ENCODE data around the gene DVL1. TPM values are rescaled to one million over a fixed set of nuclear protein-coding genes. Genes with fewer than 3 reads are reported as not detected.
A peak's percentile ranks its signal among the peaks of the same experiment; 100 is the strongest.

The DVL1 gene
- polyA plus RNA-seq, 2 donors: 57.5 to 107 TPM

DNA sequence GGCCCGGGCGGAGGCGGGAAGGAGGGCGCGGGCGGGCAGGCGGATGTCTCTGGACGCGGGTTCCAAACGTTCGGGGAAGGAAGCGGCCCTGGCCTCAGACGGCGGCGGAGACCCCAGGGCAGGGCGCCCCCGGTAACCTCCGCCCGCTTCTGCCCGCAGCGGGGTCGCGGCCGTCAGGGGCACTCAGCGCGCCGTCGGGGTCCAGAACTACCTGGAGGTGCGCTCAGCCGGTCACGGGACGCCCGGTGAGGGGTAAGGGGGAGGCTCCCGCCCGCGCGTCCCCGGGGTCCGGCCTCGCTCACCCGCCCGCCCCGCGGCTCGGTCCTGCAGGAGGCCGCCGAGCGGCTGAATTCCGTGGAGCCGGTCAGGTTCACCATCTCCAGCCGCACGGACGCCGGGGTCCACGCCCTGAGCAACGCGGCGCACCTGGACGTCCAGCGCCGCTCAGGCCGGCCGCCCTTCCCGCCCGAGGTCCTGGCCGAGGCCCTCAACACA, 40.4 kb downstream of the DVL1 start:
- Histone ChIP-seq H3K27me3 (ENCODE audit: control insufficient read depth in 1 of 2, insufficient read depth in 2 of 2, low read length in 2 of 2) (no peaks in the 10 kb centered on the region), H3K4me3 (ENCODE audit: low read depth in 1 of 2, low read length in 2 of 2) (peak overlapping the region; percentile 73 to 87), H3K27ac (ENCODE audit: low read depth in 2 of 2, low read length in 1 of 2) (peak overlapping the region; percentile 97 to 98), H3K9me3 (ENCODE audit: control insufficient read depth in 2 of 2, insufficient read depth in 1 of 2, low read depth in 1 of 2, low read length in 1 of 2) (no peaks in the 10 kb centered on the region), H3K36me3 (ENCODE audit: control insufficient read depth in 2 of 2, insufficient read depth in 2 of 2, low read length in 1 of 2) (peaks cover 0 to 36% of the 10 kb centered on the region in 2 donors), H3K4me1 (ENCODE audit: control insufficient read depth in 2 of 2, insufficient read depth in 2 of 2, low read length in 1 of 2) (peaks cover 31 to 54% of the 10 kb centered on the region in 2 donors)
- WGBS, 2 donors: 0 to 1% methylated on average over 55 to 66 of the region's 66 CpGs

DNA sequence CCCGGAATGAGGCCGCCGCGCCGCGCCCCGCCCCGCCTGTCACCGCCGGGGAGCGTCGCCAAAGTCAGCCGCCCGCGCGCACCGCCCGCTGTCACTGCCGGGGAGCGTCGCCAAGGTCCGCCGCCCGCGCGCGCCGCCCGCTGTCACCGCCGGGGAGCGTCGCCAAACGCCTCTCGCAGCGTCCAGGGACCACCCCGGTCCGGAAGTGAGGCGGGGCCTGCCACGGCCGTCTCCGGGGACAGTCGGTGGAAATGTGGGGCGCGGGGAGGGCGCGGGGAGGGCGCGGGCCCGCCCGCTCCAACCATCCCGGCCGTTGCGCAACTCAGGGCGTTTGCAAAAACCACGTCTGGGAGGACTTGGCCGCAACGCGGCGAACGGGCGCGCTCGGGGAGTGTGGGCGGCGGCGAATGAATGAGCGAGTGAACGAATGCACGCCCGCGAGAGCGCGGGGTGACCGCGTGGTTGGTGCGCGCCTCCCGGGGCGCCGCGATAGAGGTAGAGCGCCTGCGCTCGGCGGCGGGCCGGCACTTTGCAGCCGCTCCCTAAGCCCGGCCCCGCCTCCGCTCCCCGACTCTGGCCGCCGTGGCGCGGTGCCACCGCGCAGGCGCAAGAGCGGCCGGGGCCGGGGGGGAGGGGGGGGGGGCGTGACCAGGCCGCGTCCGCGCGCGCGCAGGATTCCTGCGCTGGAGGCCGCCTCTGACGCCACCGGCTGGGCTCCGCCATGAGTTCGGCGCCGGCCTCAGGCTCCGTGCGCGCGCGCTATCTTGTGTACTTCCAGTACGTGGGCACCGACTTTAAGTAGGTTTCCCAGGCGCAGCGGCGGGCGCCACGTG, 41.1 kb downstream of the DVL1 start, which contains the start of the genes ACAP3 and PUSL1:
TSS of gene ACAP3 (minus strand) at position 8 of the 833 bp plus-strand sequence. CDS start 115 bp downstream, outside the sequence.
TSS of gene PUSL1 (plus strand) at position 675 of the 833 bp plus-strand sequence. CDS start at position 722, 47 bp downstream.
- H3K9me3 ChIP-seq (ENCODE audit: control insufficient read depth in 2 of 2, insufficient read depth in 1 of 2, low read depth in 1 of 2, low read length in 1 of 2): no peaks in the 10 kb centered on the region
- 0% methylated on average over 71 to 131 of the region's 131 CpGs for WGBS, 2 donors
- peaks cover 31 to 61% of the 10 kb centered on the region in 2 donors for H3K4me1 ChIP-seq (ENCODE audit: control insufficient read depth in 2 of 2, insufficient read depth in 2 of 2, low read length in 1 of 2)
- H3K27me3 ChIP-seq (ENCODE audit: control insufficient read depth in 1 of 2, insufficient read depth in 2 of 2, low read length in 2 of 2): no peaks in the 10 kb centered on the region
- H3K36me3 ChIP-seq (ENCODE audit: control insufficient read depth in 2 of 2, insufficient read depth in 2 of 2, low read length in 1 of 2): peaks cover 0 to 32% of the 10 kb centered on the region in 2 donors
- peak within 1 kb of the TSS; percentile 98 for H3K27ac ChIP-seq (ENCODE audit: low read depth in 2 of 2, low read length in 1 of 2)
- peak within 1 kb of the TSS; percentile 73 to 87 for H3K4me3 ChIP-seq (ENCODE audit: low read depth in 1 of 2, low read length in 2 of 2)

DNA sequence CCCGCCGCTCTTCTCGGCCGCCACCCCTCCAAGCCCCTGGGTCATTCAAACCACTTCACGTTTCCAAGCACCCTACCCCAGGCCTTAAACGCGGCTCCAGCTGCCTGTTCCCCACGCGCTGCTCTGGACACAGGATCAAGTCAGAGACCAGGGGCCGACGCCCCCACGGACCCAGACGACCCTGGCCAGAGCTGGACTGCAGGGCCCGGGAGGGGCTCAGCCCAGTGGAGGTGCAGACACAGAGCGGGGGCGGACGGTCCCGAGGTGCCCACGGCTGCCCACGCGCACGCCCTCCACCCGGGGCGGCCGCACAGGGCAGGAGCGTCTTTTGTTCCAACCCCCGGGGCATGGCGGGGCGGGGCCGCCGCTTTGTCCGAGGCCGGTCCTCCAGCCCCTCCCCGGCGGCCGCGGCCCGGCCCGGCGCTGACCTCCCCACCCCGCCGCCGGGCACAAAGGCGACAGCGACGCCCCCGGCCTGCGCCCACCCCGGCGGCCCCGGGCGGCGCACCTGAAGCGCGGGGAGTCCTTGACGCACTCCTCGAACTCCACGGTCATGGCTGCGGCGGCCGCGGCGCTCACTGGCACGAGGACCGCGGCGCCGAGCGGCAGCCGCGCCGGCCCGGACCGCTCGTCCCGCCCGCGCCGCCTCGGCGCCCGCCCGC, 41.8 kb downstream of the DVL1 start:
- Histone ChIP-seq H3K4me1 (ENCODE audit: control insufficient read depth in 2 of 2, insufficient read depth in 2 of 2, low read length in 1 of 2) (peaks cover 31 to 65% of the 10 kb centered on the region in 2 donors), H3K9me3 (ENCODE audit: control insufficient read depth in 2 of 2, insufficient read depth in 1 of 2, low read depth in 1 of 2, low read length in 1 of 2) (no peaks in the 10 kb centered on the region), H3K27me3 (ENCODE audit: control insufficient read depth in 1 of 2, insufficient read depth in 2 of 2, low read length in 2 of 2) (no peaks in the 10 kb centered on the region), H3K36me3 (ENCODE audit: control insufficient read depth in 2 of 2, insufficient read depth in 2 of 2, low read length in 1 of 2) (peaks cover 0 to 24% of the 10 kb centered on the region in 2 donors), H3K4me3 (ENCODE audit: low read depth in 1 of 2, low read length in 2 of 2) (peak overlapping the region; percentile 69 to 77), H3K27ac (ENCODE audit: low read depth in 2 of 2, low read length in 1 of 2) (peak overlapping the region; percentile 98)
- 1 to 2% methylated on average over 45 to 83 of the region's 83 CpGs for WGBS, 2 donors

DNA sequence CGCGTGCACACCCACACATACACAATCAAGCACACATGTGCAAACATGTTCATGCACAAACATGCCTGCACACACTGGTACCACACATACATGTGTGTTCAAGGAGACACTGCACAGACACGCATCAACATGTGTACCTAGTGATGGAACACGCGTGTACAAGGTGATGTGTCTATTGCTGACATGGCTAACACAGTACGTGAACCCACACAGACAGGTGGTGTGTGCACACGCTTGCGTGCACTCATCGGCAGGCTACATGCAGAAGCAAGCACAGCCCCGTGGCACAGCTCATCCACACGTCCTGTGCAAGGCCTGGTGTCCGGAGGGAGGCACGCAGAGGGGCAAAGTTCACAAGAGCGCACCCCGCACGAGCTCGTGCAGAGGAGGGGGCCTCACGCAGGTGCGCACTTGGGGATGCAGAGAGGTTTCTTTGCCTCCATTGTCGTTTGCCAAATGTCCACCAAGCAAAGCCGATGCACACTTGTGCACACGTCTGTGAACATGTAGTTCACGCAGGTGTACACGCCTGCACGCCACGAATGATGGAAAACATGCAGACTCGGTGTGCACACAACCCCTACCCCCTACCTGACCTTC, 42.5 kb downstream of the DVL1 start:
- 23 to 33% methylated on average over 27 of the region's 27 CpGs for WGBS, 2 donors
- no peaks in the 10 kb centered on the region for H3K27me3 ChIP-seq (ENCODE audit: control insufficient read depth in 1 of 2, insufficient read depth in 2 of 2, low read length in 2 of 2)
- no peaks in the 10 kb centered on the region for H3K9me3 ChIP-seq (ENCODE audit: control insufficient read depth in 2 of 2, insufficient read depth in 1 of 2, low read depth in 1 of 2, low read length in 1 of 2)
- H3K4me1 ChIP-seq (ENCODE audit: control insufficient read depth in 2 of 2, insufficient read depth in 2 of 2, low read length in 1 of 2): peaks cover 31 to 65% of the 10 kb centered on the region in 2 donors
- peak overlapping the region; percentile 98 for H3K27ac ChIP-seq (ENCODE audit: low read depth in 2 of 2, low read length in 1 of 2)
- peaks cover 0 to 18% of the 10 kb centered on the region in 2 donors for H3K36me3 ChIP-seq (ENCODE audit: control insufficient read depth in 2 of 2, insufficient read depth in 2 of 2, low read length in 1 of 2)
- H3K4me3 ChIP-seq (ENCODE audit: low read depth in 1 of 2, low read length in 2 of 2): peak overlapping the region; percentile 69 to 77

DNA sequence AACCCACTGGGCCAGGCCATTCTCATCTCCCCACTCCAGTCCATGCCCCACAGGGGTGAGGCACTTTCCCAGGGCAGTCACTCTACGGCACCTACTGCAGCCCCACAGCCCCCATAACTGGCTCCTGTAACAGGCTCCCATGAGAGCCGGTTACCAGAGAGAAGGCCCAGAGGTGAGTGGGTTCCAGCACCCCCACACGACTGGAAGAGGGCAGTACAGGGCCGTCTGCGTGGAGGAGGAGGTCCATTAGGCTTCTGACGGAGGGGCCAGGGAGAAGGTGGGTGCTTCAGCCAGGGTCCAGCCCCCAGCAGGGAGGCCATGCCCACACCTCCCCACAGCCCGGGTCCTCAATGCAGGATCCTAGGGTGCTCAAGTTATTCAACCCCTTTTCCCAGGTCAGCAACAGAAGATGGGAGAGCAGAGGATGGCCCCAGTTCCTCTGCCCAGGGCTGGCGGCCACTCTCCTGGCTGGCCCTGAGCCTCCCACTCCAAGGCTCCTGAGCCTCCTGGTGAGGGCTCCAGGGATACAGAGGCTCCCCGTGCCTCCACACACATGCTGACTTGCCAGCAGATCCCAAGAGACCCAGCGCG, 43.1 kb downstream of the DVL1 start:
- H3K36me3 ChIP-seq (ENCODE audit: control insufficient read depth in 2 of 2, insufficient read depth in 2 of 2, low read length in 1 of 2): peaks cover 0 to 12% of the 10 kb centered on the region in 2 donors
- WGBS, 2 donors: 17 to 30% methylated on average over 11 of the region's 11 CpGs
- H3K4me3 ChIP-seq (ENCODE audit: low read depth in 1 of 2, low read length in 2 of 2): peak overlapping the region; percentile 69 to 77
- H3K27me3 ChIP-seq (ENCODE audit: control insufficient read depth in 1 of 2, insufficient read depth in 2 of 2, low read length in 2 of 2): no peaks in the 10 kb centered on the region
- peak overlapping the region; percentile 86 to 98 for H3K27ac ChIP-seq (ENCODE audit: low read depth in 2 of 2, low read length in 1 of 2)
- no peaks in the 10 kb centered on the region for H3K9me3 ChIP-seq (ENCODE audit: control insufficient read depth in 2 of 2, insufficient read depth in 1 of 2, low read depth in 1 of 2, low read length in 1 of 2)
- peaks cover 31 to 63% of the 10 kb centered on the region in 2 donors for H3K4me1 ChIP-seq (ENCODE audit: control insufficient read depth in 2 of 2, insufficient read depth in 2 of 2, low read length in 1 of 2)

DNA sequence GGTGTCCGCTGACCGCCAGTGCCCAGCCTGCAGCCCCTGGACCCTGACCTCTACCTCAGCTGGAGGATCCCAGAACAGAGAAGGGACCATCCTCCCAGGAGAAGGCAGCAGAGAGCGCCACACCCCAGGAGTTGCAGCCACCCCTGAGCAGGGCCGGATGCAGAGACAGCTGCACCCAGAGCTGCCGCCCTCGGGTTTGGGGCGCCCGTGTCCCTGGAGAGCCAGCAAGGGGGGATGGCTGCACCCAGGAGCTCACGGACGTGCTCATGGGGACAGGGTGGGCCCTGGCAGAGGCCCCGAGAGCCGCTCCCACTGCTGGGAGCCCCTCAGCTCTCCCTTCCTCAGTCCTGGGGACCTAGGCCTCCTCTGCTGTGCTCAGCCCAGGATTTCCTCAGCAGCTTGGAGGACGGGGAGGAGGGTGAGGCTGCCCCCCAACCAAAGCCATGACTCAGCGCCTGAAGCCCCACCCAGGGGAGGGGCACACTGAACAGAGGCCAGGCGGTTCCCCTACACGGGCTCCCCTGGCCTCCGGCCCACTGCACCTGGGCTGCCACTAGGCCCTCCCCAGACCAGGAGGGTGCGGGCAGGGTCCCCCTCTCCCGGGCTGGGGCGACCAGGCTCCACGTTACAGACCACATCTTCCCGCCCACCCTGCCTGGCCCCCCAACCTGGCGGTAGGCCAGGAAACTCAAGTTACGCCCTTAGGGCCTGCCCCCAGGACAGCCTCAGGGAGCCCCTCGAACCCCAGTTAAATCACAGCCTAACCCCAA, 43.7 kb downstream of the DVL1 start:
- 12 to 25% methylated on average over 23 to 25 of the region's 25 CpGs for WGBS, 2 donors

DNA sequence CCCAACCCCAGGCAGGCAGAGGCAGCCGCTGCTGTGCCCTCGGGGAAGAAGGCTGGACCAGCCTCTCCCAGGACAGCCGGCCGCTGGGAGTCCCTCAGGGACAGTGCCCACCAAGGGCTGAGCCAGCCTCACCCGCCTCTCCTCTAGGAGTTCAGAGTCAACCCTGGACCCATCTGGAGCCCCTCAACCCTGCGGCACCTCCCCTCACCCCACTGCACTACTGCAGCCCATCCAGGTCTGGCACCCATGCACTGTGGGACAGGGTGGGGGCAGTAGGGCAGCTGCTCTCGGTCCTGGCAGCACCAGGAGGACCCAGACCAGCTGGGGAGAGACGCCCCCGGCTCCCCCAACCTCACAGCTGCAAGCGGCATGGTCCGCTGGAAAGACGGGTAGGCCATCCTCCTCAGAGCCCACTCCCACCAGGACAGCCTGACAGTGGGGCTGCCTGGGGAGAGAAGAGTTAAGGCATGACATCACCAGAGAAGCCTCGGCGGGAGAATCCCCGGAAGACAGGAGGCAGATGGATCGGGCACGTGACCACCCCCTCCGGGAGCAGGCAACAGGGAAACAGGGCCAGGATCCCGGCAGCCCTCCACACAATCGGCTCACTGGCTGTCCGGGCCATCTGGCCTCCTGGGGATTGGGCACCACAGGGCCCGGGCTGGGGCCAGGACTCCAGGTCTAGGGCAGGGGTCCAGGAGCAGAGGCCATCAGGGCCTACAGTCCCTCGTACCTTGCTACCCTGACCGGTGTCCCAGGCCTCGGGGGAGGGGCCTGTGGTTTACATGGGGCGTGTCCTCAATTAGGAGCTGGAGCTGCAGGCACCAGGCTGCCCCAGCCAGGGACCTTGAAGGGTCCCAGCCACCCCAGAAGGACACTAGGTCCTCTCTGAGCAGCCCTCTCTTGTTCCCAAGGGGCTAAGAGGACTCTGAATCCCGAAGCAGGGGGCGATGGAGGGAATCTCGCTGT, 44.6 kb downstream of the DVL1 start:
- peaks cover 0 to 8% of the 10 kb centered on the region in 2 donors for H3K36me3 ChIP-seq (ENCODE audit: control insufficient read depth in 2 of 2, insufficient read depth in 2 of 2, low read length in 1 of 2)
- peaks cover 28 to 60% of the 10 kb centered on the region in 2 donors for H3K4me1 ChIP-seq (ENCODE audit: control insufficient read depth in 2 of 2, insufficient read depth in 2 of 2, low read length in 1 of 2)
- WGBS, 2 donors: 18 to 41% methylated on average over 28 to 29 of the region's 29 CpGs
- H3K27ac ChIP-seq (ENCODE audit: low read depth in 2 of 2, low read length in 1 of 2): peak overlapping the region; percentile 86 to 98
- H3K9me3 ChIP-seq (ENCODE audit: control insufficient read depth in 2 of 2, insufficient read depth in 1 of 2, low read depth in 1 of 2, low read length in 1 of 2): no peaks in the 10 kb centered on the region
- H3K4me3 ChIP-seq (ENCODE audit: low read depth in 1 of 2, low read length in 2 of 2): peak overlapping the region; percentile 37 to 69
- H3K27me3 ChIP-seq (ENCODE audit: control insufficient read depth in 1 of 2, insufficient read depth in 2 of 2, low read length in 2 of 2): no peaks in the 10 kb centered on the region

More for the DNA sequence above, 43.7 kb downstream of the DVL1 start:
- Histone ChIP-seq H3K27me3 (ENCODE audit: control insufficient read depth in 1 of 2, insufficient read depth in 2 of 2, low read length in 2 of 2) (no peaks in the 10 kb centered on the region), H3K36me3 (ENCODE audit: control insufficient read depth in 2 of 2, insufficient read depth in 2 of 2, low read length in 1 of 2) (peaks cover 0 to 5% of the 10 kb centered on the region in 2 donors), H3K4me1 (ENCODE audit: control insufficient read depth in 2 of 2, insufficient read depth in 2 of 2, low read length in 1 of 2) (peaks cover 31 to 62% of the 10 kb centered on the region in 2 donors), H3K4me3 (ENCODE audit: low read depth in 1 of 2, low read length in 2 of 2) (peak overlapping the region; percentile 69 to 77), H3K27ac (ENCODE audit: low read depth in 2 of 2, low read length in 1 of 2) (peak overlapping the region; percentile 86 to 98), H3K9me3 (ENCODE audit: control insufficient read depth in 2 of 2, insufficient read depth in 1 of 2, low read depth in 1 of 2, low read length in 1 of 2) (no peaks in the 10 kb centered on the region)

DNA sequence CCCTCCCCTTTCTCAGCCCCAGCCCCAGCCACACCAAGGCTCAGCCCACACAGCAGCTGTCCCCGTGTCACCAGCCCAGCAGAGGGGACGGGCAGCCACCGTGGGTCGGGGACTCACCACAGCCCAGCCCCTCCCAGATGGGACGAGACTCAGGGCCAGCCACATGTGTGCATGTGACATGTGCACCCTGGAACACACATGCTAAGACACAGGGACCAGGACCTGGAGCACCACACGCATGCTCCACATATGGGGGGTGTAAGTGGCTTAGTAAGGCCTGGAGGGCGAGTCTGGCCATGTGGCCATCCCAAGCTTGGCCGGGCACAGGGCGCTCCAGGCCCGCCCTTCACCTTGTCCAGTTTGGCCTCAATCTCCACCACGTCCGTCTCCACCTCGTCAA, 45.5 kb downstream of the DVL1 start:
- Histone ChIP-seq H3K9me3 (ENCODE audit: control insufficient read depth in 2 of 2, insufficient read depth in 1 of 2, low read depth in 1 of 2, low read length in 1 of 2) (no peaks in the 10 kb centered on the region), H3K4me3 (ENCODE audit: low read depth in 1 of 2, low read length in 2 of 2) (peak overlapping the region in 1 of 2 donors; percentile 4), H3K4me1 (ENCODE audit: control insufficient read depth in 2 of 2, insufficient read depth in 2 of 2, low read length in 1 of 2) (peaks cover 28 to 55% of the 10 kb centered on the region in 2 donors), H3K27me3 (ENCODE audit: control insufficient read depth in 1 of 2, insufficient read depth in 2 of 2, low read length in 2 of 2) (no peaks in the 10 kb centered on the region), H3K36me3 (ENCODE audit: control insufficient read depth in 2 of 2, insufficient read depth in 2 of 2, low read length in 1 of 2) (peaks cover 0 to 10% of the 10 kb centered on the region in 2 donors), H3K27ac (ENCODE audit: low read depth in 2 of 2, low read length in 1 of 2) (peak overlapping the region; percentile 80 to 98)
- WGBS, 2 donors: 58 to 76% methylated on average over 13 of the region's 13 CpGs

Data from esophagus (tissue), 2 donors.